ENCODE measurements around the gene CDK5RAP2.

GRCh38 chr9:120464176-120464886, 115.6 kb downstream of the CDK5RAP2 start:
- TF ChIP-seq, protein P1, sequence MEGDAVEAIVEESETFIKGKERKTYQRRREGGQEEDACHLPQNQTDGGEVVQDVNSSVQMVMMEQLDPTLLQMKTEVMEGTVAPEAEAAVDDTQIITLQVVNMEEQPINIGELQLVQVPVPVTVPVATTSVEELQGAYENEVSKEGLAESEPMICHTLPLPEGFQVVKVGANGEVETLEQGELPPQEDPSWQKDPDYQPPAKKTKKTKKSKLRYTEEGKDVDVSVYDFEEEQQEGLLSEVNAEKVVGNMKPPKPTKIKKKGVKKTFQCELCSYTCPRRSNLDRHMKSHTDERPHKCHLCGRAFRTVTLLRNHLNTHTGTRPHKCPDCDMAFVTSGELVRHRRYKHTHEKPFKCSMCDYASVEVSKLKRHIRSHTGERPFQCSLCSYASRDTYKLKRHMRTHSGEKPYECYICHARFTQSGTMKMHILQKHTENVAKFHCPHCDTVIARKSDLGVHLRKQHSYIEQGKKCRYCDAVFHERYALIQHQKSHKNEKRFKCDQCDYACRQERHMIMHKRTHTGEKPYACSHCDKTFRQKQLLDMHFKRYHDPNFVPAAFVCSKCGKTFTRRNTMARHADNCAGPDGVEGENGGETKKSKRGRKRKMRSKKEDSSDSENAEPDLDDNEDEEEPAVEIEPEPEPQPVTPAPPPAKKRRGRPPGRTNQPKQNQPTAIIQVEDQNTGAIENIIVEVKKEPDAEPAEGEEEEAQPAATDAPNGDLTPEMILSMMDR (IDR thresholded peaks at IDR 0.05), result no peak
- TF ChIP-seq POLR2A (IDR thresholded peaks at IDR 0.05) (no peak), EP300 (IDR thresholded peaks at IDR 0.05) (no peak)
